ENCODE results near the gene PRAMEF12.
"Not testable (repeated sequence)": the region's sequence is repeated elsewhere in the genome, so short reads cannot be mapped to it uniquely, and the experiment has no call there.

PRAMEF12 gene

DNA sequence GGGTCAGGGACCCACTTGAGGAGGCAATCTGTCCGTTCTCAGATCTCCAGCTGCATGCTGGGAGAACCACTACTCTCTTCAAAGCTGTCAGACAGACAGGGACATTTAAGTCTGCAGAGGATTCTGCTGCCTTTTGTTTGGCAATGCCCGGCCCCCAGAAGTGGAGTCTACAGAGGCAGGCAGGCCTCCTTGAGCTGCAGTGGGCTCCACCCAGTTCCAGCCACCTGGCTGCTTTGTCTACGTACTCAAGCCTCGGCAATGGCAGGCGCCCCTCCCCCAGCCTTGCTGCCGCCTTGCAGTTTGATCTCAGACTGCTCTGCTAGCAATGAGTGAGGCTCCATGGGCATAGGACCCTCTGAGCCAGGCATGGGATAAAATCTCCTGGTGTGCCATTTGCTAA, 45.5 kb downstream of the PRAMEF12 start:
- H3K4me1 ChIP-seq (ENCODE audit: control insufficient read depth, insufficient read depth, low read length): not testable (repeated sequence)

More for the DNA sequence above, 45.5 kb downstream of the PRAMEF12 start:
- H3K36me3 ChIP-seq (ENCODE audit: control insufficient read depth, insufficient read depth, low read length); H3K4me3 ChIP-seq (ENCODE audit: low read length); H3K27ac ChIP-seq (ENCODE audit: low read depth, low read length); H3K9ac ChIP-seq (ENCODE audit: low read length); H3K27me3 ChIP-seq (ENCODE audit: control insufficient read depth, insufficient read depth, low read length): not testable (repeated sequence)

All from rectal smooth muscle tissue (tissue), 1 donor.